Fibroblast of upper back skin (primary cell): Measurements from ENCODE around the gene STRADA.

Experiments used
- DNase-seq: peaks from one replicate; pipeline ENCODE4 v3.0.0-alpha.2; 2013

STRADA gene

GRCh38 chr17:63681530-63681929 is 60.1 kb downstream of the STRADA start:
- no peak for DNase-seq

- no peak for DNase-seq
Observed at GRCh38 chr17:63680700-63681099, 60.9 kb downstream of the STRADA start.

GRCh38 chr17:63679214-63679613 is 62.4 kb downstream of the STRADA start:
- DNase-seq, result no peak

GRCh38 chr17:63676584-63676983 is 65.0 kb downstream of the STRADA start:
- DNase-seq, result no peak

- DNase-seq, result peak; percentile 73
Observed at GRCh38 chr17:63675607-63676546, 65.7 kb downstream of the STRADA start.

GRCh38 chr17:63675231-63675606 is 66.4 kb downstream of the STRADA start:
- DNase-seq, result no peak

GRCh38 chr17:63672856-63673255 is 68.7 kb downstream of the STRADA start:
- no peak for DNase-seq

GRCh38 chr17:63665527-63666214 is 75.9 kb downstream of the STRADA start:
- DNase-seq, result no peak

GRCh38 chr17:63659850-63660249 is 81.7 kb downstream of the STRADA start:
- DNase-seq, result no peak

- DNase-seq, result no peak
Observed at GRCh38 chr17:63658366-63658765, 83.2 kb downstream of the STRADA start.

- DNase-seq, result no peak
Observed at GRCh38 chr17:63657786-63658185, 83.8 kb downstream of the STRADA start.

- DNase-seq, result no peak
Observed at GRCh38 chr17:63653050-63653449, 88.5 kb downstream of the STRADA start.
